OCI-LY7 (cell line): Measurements from ENCODE around the gene AGA.

Experiments used
- EZH2phosphoT487 ChIP-seq: fragments of 200-600 bp; sonication (generic); IDR thresholded peaks from 2 replicates; pipeline ENCODE4 v1.6.1; 2018; ENCODE audit warnings: low read depth, borderline replicate concordance, mild to moderate bottlenecking, mixed run types, antibody characterized with exemption, low read length, moderate library complexity, mixed read lengths
- TF ChIP-seq, protein P1 (sequence below): fragments of 200-600 bp; sonication (generic); conservative IDR thresholded peaks from 2 replicates; pipeline ENCODE4 v1.5.1; 2014; ENCODE audit warnings: mild to moderate bottlenecking, antibody characterized with exemption, low read length, moderate library complexity, mixed read lengths

DNA sequence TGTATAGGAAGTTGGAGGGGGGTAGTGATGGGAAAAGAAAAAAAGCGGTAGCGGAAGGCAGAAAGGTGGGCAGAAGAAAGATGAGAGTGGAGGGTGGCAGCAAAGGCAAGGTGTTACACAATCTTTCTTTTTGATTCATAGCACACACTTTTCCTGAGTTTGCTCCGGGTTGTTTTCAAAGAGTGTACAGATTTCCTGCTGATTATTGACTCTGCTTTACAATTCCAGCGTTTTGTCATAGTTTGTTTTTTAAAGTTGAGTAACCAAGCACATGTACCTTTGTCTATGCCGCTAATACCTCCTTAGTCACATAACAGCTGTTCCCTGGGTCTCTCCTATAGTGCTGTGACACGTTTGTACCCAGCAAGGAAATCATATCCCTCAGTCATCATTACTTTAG, 50.3 kb downstream of the AGA start:
- TF ChIP-seq, protein P1, sequence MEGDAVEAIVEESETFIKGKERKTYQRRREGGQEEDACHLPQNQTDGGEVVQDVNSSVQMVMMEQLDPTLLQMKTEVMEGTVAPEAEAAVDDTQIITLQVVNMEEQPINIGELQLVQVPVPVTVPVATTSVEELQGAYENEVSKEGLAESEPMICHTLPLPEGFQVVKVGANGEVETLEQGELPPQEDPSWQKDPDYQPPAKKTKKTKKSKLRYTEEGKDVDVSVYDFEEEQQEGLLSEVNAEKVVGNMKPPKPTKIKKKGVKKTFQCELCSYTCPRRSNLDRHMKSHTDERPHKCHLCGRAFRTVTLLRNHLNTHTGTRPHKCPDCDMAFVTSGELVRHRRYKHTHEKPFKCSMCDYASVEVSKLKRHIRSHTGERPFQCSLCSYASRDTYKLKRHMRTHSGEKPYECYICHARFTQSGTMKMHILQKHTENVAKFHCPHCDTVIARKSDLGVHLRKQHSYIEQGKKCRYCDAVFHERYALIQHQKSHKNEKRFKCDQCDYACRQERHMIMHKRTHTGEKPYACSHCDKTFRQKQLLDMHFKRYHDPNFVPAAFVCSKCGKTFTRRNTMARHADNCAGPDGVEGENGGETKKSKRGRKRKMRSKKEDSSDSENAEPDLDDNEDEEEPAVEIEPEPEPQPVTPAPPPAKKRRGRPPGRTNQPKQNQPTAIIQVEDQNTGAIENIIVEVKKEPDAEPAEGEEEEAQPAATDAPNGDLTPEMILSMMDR = no peak
- TF ChIP-seq EZH2phosphoT487 = no peak
